PC-9 (cell line): ENCODE results near the gene SIRPA. TPM values are rescaled to one million over a fixed set of nuclear protein-coding genes. Genes with fewer than 3 reads are reported as not detected.

Experiments used
- BruUV-seq: library from RNA; stranded (reverse); fragments of 400-500 nt; replicated peaks from 2 replicates; lab custom pipeline; 2021; lab: Mats Ljungman, UMichigan
- CTCF ChIA-PET: fragments of 300-600 bp; sonication (Branson Sonifier 250); formaldehyde crosslinking; loops from one replicate; lab custom pipeline; 2022; ENCODE audit warnings: antibody characterized with exemption; lab: Charles Lee
- POLR2A ChIA-PET: fragments of 300-600 bp; sonication (Branson Sonifier 250); formaldehyde crosslinking; loops from one replicate; lab custom pipeline; 2022; ENCODE audit warnings: antibody characterized with exemption; ENCODE audit not compliant: unreplicated experiment; lab: Charles Lee
- DNase-seq, 2 experiments: peaks; one replicate each; pipeline versions ENCODE4 v3.0.0 to v3.0.0-alpha.2; 2015 to 2022; ENCODE audit warnings: mixed read lengths in 1 of 2
- H2AFZ ChIP-seq: fragments of 200-600 bp; sonication (generic); 2 replicates; pipeline ENCODE4 v1.8.1; 2017; ENCODE audit warnings: antibody characterized with exemption
- H3F3A ChIP-seq: fragments of 200-600 bp; sonication (generic); 2 replicates; pipeline ENCODE4 v1.8.1; 2017; ENCODE audit warnings: antibody characterized with exemption, mild to moderate bottlenecking, low read depth; ENCODE audit not compliant: insufficient read depth
- H3K27ac ChIP-seq: fragments of 200-600 bp; sonication (generic); 2 replicates; pipeline ENCODE4 v1.6.1; 2016; ENCODE audit warnings: mixed run types
- H3K27me3 ChIP-seq: fragments of 200-600 bp; sonication (generic); 2 replicates; pipeline ENCODE4 v1.6.1; 2016; ENCODE audit warnings: low read depth, mixed run types; ENCODE audit not compliant: insufficient read depth
- H3K36me3 ChIP-seq: fragments of 200-600 bp; sonication (generic); 2 replicates; pipeline ENCODE4 v1.6.1; 2016; ENCODE audit warnings: low read depth, mixed run types
- H3K4me1 ChIP-seq: fragments of 200-600 bp; sonication (generic); replicated peaks from 2 replicates; pipeline ENCODE4 v1.6.1; 2016; ENCODE audit warnings: mixed run types; ENCODE audit not compliant: insufficient read depth
- H3K4me2 ChIP-seq: fragments of 200-600 bp; sonication (generic); 2 replicates; pipeline ENCODE4 v1.6.1; 2017; ENCODE audit warnings: mixed run types
- H3K4me3 ChIP-seq: fragments of 200-600 bp; sonication (generic); 2 replicates; pipeline ENCODE4 v1.6.1; 2016; ENCODE audit warnings: mixed run types
- H3K79me2 ChIP-seq: fragments of 200-600 bp; sonication (generic); 2 replicates; pipeline ENCODE4 v1.6.1; 2017; ENCODE audit warnings: low read depth, mixed run types
- H3K9me2 ChIP-seq: fragments of 200-600 bp; sonication (generic); 2 replicates; pipeline ENCODE4 v1.8.1; 2017; ENCODE audit warnings: mild to moderate bottlenecking; ENCODE audit not compliant: insufficient read depth
- H3K9me3 ChIP-seq: fragments of 200-600 bp; sonication (generic); 2 replicates; pipeline ENCODE4 v1.8.1; 2016; ENCODE audit warnings: low read depth; ENCODE audit not compliant: insufficient read depth
- H4K20me1 ChIP-seq: fragments of 200-600 bp; sonication (generic); 2 replicates; pipeline ENCODE4 v1.8.1; 2017; ENCODE audit not compliant: insufficient read depth
- EZH2 ChIP-seq: fragments of 200-600 bp; sonication (generic); IDR thresholded peaks from 2 replicates; pipeline ENCODE4 v1.8.0; 2017; ENCODE audit warnings: antibody characterized with exemption, low read depth
- intact Hi-C: fragments of 100-400 bp; cut with micrococcal nuclease; formaldehyde crosslinking; loops from one replicate; pipeline ENCODE4 v1.10.0; 2022; ENCODE audit not compliant: unreplicated experiment
- total RNA-seq: library from RNA; stranded (reverse); gene quantifications from 2 replicates; pipeline ENCODE4 v1.2.3, GENCODE V29; 2021
- TF ChIP-seq, protein P1 (sequence below): fragments of 200-600 bp; sonication (generic); conservative IDR thresholded peaks from 2 replicates; pipeline ENCODE4 v1.6.1; 2017; ENCODE audit warnings: mixed run types, antibody characterized with exemption, mild to moderate bottlenecking, moderate library complexity

The SIRPA gene
- total RNA-seq, 1 experiment from 2014 or later = 18.4 TPM

DNA sequence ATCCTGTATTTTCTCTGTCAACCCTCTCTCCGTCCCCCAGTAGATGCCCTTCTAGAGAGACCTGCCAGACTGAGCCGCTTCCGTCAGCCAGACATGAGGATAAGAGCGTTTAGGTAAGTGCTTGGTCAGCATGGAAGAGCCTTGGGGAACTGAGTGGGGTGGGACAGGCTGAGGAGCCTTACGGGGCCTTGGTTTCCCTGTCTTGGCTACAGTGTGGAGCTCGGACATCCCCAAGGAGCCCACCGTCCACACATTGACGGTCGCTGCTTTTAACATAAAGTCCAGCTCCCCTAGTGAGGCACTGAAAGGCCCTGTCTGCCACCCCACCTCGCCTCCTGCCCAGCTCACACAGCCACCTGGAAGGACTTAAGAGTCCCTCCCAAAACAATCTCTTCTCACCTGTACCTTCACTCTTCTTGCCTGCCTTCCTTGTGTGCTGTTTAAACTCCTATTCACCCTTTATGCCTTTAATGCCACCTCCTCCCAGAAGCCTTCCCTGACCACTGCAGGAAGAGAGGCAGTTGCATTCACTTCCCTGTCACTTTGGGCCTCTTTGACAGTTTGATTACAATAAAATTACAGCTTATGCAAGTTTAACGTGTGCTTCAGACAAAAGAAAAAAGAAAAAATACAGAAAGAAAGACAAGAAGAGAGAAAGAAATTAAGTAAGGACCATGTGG, 56.4 kb downstream of the SIRPA start:
- TF ChIP-seq EZH2 = no peak
- TF ChIP-seq, protein P1, sequence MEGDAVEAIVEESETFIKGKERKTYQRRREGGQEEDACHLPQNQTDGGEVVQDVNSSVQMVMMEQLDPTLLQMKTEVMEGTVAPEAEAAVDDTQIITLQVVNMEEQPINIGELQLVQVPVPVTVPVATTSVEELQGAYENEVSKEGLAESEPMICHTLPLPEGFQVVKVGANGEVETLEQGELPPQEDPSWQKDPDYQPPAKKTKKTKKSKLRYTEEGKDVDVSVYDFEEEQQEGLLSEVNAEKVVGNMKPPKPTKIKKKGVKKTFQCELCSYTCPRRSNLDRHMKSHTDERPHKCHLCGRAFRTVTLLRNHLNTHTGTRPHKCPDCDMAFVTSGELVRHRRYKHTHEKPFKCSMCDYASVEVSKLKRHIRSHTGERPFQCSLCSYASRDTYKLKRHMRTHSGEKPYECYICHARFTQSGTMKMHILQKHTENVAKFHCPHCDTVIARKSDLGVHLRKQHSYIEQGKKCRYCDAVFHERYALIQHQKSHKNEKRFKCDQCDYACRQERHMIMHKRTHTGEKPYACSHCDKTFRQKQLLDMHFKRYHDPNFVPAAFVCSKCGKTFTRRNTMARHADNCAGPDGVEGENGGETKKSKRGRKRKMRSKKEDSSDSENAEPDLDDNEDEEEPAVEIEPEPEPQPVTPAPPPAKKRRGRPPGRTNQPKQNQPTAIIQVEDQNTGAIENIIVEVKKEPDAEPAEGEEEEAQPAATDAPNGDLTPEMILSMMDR = no peak
- intact Hi-C loops = no loop called here
- Histone ChIP-seq H3K27me3 (peaks cover 5% of the 10 kb centered on the region; the same call in 1 of the 2 replicates), H3K4me2 (no peak overlapping the region), H3F3A (no peaks in the 10 kb centered on the region), H3K9me3 (no peaks in the 10 kb centered on the region), H3K36me3 (no peaks in the 10 kb centered on the region), H4K20me1 (no peaks in the 10 kb centered on the region), H3K9me2 (no peaks in the 10 kb centered on the region), H3K4me1 (no peaks in the 10 kb centered on the region), H3K27ac (no peak overlapping the region), H3K79me2 (no peaks in the 10 kb centered on the region), H3K4me3 (no peak overlapping the region), H2AFZ (no peak overlapping the region)
- DNase-seq = no peak
- no TSS peak for BruUV-seq
- ChIA-PET POLR2A (no interaction called here), CTCF (no interaction called here)

- Histone ChIP-seq H3K9me2 (no peaks in the 10 kb centered on the region), H3K4me3 (no peak overlapping the region), H3K36me3 (no peaks in the 10 kb centered on the region), H3K4me1 (no peaks in the 10 kb centered on the region), H3K9me3 (no peaks in the 10 kb centered on the region), H3K27me3 (no peaks in the 10 kb centered on the region), H3K4me2 (no peak overlapping the region), H3K79me2 (no peaks in the 10 kb centered on the region), H4K20me1 (no peaks in the 10 kb centered on the region), H3F3A (no peaks in the 10 kb centered on the region), H2AFZ (no peak overlapping the region), H3K27ac (no peak overlapping the region)
- no peak for DNase-seq
- intact Hi-C loops = no loop called here
- TF ChIP-seq EZH2 = no peak
- TF ChIP-seq, protein P1 = no peak
- CTCF ChIA-PET = no interaction called here
- no TSS peak for BruUV-seq
- POLR2A ChIA-PET = no interaction called here
Observed at GRCh38 chr20:1952737-1953530, 57.7 kb downstream of the SIRPA start.

DNA sequence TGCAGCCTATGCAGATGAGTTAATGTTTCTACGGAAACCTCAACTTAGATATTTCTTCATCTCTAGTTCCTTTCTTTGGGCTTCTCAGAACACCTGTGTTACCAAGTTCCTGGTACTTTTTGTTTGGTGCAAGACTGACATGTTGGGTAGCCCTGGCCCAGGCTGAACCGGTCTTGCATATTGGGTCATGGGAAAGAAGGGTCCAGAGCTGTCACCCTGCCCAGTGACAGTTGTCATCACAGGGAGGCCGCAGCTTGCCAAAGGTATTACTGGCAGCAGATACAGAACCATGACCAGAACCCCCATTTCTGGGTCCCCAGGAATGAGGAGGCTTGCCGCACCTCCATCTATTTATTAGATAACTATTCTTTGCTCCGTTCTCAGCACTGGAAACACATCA, 58.4 kb downstream of the SIRPA start:
- H3K4me3 ChIP-seq = no peak overlapping the region
- no peak overlapping the region for H2AFZ ChIP-seq
- no peaks in the 10 kb centered on the region for H3K4me1 ChIP-seq
- no peaks in the 10 kb centered on the region for H3K79me2 ChIP-seq
- H3K4me2 ChIP-seq = no peak overlapping the region
- no peaks in the 10 kb centered on the region for H3K9me2 ChIP-seq
- intact Hi-C loops = no loop called here
- no peak overlapping the region for H3K27ac ChIP-seq
- no peak for DNase-seq
- no peaks in the 10 kb centered on the region for H3K36me3 ChIP-seq
- H3K27me3 ChIP-seq = 0 out of 2 replicates have a peak, but pooled peaks cover under 1% of the 10 kb centered on the region
- ChIA-PET CTCF (no interaction called here), POLR2A (no interaction called here)
- H4K20me1 ChIP-seq = no peaks in the 10 kb centered on the region
- TF ChIP-seq, protein P1 = no peak
- no peak for TF ChIP-seq EZH2
- no peaks in the 10 kb centered on the region for H3F3A ChIP-seq
- no TSS peak for BruUV-seq
- H3K9me3 ChIP-seq = no peaks in the 10 kb centered on the region
